WTC11 (cell line): ENCODE measurements around the gene CSK.

Source experiments
- ATF2 ChIP-seq: sonication (generic); formaldehyde crosslinking; IDR thresholded peaks from 2 replicates; pipeline ENCODE4 v1.8.1; 2022; ENCODE audit warnings: low read depth, missing genetic modification reagents, borderline replicate concordance
- CREM ChIP-seq: sonication (generic); formaldehyde crosslinking; IDR thresholded peaks from 2 replicates; pipeline ENCODE4 v1.8.1; 2022; ENCODE audit warnings: mild to moderate bottlenecking, missing genetic modification reagents, moderate library complexity
- CTCF ChIP-seq: fragments of 200-600 bp; IDR thresholded peaks from 2 replicates; pipeline ENCODE4 v1.8.0; 2022; ENCODE audit warnings: antibody characterized with exemption
- MXD4 ChIP-seq: fragments of 250-450 bp; sonication (Bioruptor Pico); IDR thresholded peaks from 2 replicates; pipeline ENCODE4 v1.8.0; 2021; ENCODE audit warnings: mild to moderate bottlenecking, moderate library complexity, borderline replicate concordance
- SMAD4 ChIP-seq: sonication (generic); formaldehyde crosslinking; IDR thresholded peaks from 2 replicates; pipeline ENCODE4 v1.8.0; 2022; ENCODE audit warnings: mild to moderate bottlenecking, missing genetic modification reagents
- SP1 ChIP-seq: sonication (generic); formaldehyde crosslinking; conservative IDR thresholded peaks from 2 replicates; pipeline ENCODE4 v1.8.1; 2022; ENCODE audit warnings: missing genetic modification reagents

GRCh38 chr15:74843891-74844299, 62.0 kb downstream of the CSK start:
- TF ChIP-seq CTCF (no peak), CREM (no peak), SMAD4 (CRISPR knock-in tag) (no peak), ATF2 (CRISPR knock-in tag) (no peak), MXD4 (no peak), SP1 (0 out of 2 replicates have a peak, but pooled peaks have one; percentile 24)
